HG03108 (cell line): ENCODE measurements around the gene RNF215.
"Not testable (repeated sequence)": the region's sequence is repeated elsewhere in the genome, so short reads cannot be mapped to it uniquely, and the experiment has no call there.

Experiments
- ATAC-seq: cut with Tn5 transposase; IDR thresholded peaks from one replicate; pipeline ENCODE4 v1.9.1; 2021; ENCODE audit warnings: moderate library complexity; ENCODE audit not compliant: unreplicated experiment

The RNF215 gene

DNA sequence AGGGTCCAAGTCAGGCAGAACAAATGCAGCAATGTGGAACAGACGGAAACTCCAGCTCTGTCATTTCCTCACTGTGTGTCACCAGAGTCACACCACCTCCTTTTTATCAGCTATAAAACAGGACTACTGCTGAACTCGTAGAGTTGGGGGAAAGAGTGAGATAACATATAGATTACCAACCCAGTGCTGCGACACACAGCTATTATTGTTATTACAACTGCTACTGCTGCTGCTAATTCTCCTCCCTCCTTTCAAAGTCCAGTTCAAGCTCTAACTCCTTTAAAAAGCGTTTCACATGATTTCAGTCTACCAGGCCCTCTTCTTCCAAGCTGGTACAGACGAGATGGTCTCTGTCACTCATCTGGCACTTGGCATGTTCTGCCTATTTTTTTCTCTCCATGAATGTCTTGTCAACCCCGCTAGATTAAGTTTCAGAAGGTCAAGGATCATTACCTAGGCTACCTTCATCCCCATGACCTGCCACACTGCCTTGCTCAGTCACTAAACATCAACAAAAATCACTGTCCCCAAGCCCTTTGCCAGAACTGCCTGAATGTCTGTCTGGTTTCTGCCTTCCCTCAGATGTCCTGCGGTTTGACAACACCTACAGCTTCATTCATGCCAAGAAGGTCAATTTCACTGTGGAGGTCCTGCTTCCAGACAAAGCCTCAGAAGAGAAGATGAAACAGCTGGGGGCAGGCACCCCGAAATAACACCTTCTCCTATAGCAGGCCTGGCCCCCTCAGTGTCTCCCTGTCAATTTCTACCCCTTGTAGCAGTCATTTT lies 34.7 kb upstream of the RNF215 start:
- no peak for ATAC-seq

DNA sequence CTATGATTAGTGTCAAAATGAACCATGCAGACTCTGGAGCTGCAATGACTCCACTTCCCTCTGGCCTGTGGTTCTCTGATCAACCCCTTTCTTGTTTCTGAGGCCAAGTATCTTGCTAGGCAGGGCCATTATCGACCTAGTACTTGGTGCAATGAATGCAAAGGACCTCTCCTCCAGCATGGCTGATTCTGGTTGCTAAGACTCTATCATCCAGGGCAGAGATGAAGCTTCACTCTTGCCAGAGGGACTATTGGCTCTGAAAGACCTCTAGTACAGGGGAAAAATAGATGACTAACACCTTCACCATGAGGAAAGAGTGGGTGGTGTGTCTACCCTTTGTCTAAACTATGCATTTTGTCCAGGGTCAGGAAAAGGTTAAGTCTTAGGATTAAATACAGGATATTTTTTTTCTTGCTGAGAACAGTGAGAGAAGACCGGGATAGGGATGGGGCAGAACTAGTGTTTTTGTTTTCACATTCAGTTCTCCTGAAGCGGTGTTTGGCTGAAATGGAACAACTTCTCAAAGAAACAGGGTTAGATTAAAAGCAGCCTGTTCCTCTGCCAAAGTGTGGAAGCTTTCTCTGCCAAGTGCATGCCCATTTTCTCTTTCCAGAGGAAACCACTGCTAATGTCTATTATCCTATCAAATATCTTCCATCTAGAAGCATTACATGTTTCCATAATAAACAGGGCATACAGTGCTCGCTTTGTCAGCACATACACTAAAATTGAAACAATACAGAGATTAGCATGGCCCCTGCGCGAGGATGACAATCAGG lies 33.3 kb upstream of the RNF215 start:
- ATAC-seq: no peak

DNA sequence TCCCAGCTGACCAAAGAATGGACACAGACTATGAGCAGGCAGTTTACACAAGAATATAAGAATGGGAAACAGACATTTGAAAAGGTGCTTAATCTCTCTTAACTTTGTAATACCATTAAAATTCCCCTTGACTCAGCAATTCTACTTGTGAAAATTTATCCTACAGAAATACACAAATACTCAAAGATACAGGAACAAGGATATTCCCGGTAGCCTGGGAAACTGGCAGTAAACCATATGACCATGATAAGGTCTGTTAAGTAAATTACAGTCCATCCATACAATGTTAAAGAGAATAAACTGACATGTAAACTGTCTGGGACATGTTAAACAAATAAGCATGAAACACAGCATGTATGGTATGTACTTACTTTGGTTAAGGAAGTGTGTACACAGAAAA lies 29.6 kb upstream of the RNF215 start:
- ATAC-seq: no peak

DNA sequence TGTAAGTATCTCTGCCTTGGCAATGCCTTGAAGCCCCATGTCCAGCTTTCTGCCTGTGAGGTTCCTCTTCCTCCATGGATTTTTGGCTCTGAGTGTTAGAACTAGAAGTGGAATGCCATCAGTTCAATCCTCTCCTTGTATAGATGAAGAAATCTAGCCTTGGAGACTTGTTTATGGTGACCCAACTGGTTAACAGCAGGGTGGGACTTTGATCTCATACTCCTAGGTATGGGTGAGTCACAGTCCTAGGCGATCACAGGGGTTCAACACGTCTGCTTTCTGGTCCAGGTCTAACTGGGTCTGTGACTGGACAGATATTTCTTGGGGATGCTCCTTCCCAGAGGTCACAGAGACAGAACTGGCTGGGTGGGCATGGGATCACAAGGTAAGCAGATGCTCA lies 29.2 kb upstream of the RNF215 start:
- no peak for ATAC-seq

DNA sequence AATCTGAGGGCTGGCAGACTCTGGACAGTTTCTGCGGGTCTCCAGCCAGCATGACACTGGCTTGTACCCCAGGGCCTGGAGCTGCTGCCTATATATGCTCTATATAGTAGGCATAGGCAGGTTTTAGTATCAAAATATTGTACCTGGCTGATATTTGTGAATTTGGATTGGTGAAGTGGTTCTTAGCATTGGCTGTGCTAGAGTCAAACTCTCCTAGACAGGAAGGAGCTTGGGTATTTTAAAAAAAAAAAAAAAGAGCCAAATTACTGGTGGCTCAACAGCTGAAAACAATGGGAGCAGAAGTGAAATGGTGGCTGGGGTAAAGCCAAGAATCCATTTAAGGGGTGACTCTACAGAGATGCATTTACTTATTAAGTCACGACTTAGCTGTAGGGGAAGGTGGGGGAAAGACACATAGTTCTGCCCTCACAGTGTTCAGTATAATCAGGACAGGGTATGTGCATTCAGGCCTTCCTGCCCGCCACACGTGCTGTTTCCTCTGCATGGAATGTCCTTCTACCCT lies 27.4 kb upstream of the RNF215 start:
- ATAC-seq: no peak

DNA sequence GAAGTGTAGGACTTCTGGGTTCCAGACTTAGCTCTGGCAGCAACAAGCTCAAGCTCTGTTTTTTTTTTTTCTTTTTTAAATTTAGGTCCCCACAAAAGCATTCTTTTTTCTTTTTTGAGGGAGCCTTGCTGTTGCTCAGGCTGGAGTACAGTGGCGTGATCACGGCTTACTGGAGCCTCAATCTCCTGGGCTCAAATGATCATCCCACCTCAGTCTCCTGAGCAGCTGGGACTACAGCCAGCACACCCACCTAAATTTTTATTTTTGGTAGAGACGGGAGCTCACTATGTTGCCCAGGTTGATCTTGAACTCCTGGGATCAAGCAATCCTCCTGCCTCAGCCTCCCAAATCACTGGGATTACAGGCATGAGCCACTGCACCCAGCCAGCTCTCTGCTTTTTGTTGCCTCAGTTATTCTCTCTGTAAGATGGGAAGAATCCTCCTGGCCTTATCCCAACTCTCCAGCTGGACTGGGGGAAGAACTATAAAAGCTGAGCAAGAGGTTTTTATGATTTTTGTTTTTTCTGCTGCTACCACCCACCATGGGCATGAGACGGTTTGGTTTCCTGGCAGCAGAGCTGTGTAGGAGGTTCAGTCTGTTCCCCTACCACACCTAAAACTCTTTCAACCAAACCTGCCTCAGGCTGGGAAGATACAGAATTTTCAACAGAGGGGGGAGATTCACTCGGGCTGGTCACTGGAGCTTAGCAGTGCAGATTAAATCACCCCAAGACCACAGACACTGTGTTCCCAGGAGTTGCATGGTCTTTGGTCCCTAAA lies 26.7 kb upstream of the RNF215 start:
- no peak for ATAC-seq

DNA sequence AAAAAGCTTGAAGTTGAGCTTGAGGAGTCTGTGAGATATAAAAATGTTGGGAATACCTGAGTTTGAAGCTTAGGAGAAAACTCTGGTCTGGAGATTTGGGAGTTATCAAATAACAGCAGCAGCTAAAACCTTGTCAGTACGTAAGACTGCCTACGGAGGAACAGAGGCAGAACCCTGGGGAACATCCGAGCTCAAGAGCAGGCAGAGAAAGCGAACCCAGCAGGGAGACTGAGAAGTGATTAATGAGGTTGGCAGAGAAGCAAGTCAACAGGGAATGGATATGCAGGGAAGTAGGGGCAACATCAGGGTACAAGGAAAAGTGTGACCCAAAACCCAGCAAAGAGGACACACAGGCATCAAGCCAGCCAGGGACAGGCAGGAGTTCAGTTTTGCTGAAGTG lies 25.8 kb upstream of the RNF215 start:
- no peak for ATAC-seq

DNA sequence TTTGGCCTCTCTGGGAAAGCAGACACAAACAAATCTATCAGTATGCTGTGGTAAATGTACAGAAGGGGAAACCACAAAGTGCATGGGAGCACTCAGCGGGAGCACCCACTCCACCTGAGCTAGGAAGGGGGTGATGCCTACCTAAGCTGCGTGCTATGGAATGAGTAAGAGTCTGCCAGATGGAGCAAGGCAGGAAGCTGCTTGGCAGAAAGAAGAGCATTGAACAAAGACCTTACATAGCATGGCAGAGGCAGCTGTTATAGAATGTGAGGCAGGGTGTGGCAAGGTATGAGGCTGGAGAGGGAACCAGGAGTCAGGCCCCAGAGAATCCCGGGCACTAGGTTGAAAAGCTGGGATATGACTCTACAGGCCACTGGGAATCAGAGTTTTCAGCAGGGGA lies 24.6 kb upstream of the RNF215 start:
- ATAC-seq: no peak

DNA sequence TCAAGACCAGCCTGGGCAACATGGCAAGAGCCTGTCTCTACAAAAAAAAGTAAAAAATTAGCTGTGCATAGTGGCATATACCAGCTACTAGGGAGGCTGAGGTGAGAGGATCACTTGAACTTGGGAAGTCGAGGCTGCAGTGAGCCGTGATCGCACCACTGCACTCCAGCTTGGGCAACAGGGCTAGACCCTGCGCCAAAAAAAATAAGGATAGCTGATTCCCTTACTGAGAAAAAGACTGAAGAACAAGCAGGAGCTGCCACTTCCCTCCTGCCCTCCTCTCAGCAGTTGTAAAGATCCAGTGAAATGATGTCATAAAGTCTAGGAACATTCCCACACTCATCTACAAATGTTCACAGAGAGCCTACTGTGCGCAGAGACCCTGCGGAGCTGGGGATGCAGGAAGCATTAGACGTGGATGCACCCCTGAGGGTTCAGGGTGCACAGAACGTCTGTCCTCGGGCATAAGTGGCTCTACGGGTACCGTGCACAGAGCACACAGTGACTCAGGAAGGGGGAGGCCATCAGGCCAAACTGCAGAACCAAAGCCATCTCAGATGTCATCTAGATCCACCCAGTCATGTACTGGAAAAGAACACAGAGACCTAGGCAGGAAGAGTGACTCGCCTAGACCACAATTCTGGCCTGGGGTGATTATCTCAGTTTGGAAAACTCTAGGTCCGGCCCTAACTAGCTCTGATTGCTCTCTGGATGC lies 21.3 kb upstream of the RNF215 start:
- ATAC-seq: no peak

DNA sequence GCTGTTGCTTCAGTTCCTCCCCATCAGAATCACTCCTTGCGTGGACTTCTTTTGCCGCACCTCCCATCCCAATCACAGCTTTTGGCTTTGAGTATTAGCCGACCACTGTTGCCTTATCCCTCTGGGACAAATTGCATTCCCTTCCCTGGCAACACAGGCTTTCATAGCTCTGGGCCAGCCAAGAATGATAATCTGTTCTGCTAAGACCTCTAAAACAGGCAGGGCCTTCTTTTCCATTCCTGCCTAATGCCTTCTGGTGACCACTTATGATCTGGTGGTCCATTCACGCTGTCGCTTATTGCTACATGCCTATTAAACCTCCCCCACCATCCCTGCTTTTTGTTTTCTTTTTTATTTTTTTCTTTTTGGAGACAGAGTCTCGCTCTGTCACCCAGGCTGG lies 19.2 kb upstream of the RNF215 start:
- no peak for ATAC-seq

DNA sequence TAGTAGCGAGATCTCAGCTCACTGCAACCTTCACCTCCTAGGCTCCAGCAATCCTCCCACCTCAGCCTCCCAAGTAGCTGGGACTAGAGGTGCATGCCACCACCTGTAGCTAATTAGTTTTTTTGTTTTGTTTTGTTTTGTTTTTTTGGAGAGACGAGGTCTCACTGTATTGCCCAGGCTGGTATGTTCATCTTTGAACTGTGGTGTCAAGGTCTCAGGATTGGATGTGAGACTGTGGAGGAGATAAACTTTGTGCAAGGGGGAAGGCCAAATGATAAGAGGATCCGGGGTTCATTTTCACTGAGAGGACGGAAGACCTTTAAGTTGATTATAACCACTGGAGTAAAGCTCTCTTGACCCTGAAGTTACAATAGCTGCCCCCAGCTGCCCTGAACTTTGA lies 18.5 kb upstream of the RNF215 start:
- ATAC-seq: no peak

DNA sequence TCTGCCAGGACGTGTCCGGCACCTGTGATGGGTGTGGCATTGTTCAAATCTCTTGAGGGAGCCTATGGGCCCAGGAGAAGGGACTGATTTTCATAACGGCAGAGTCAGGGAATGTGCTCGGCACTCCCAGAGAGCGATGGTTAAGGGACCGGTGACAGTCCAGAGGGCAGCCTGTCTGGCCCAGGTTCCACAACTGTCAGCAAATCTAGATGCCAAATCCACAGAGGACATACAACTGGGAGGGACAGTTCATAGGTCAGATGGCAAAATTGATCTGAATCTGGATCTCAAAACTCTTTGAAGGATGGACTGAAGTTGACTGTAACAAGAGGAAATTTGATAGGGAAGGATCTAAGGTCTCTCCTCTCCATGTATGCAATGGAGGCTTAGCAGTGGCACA lies 17.1 kb upstream of the RNF215 start:
- ATAC-seq: no peak

DNA sequence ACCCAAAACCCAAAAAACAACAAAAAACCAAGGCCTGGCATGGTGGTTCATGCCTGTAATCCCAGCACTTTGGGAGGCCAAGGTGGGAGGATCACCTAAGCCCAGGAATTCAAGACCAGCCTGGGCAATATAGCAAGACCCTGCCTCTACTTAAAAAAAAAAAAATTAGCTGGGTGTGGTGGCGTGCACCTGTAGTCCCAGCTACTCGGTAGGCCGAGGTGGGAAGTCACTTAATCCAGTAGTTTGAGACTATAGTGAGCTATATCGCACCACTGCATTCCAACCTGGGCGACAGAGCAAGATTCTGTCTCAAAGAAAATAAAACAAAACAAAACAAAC lies 15.5 kb upstream of the RNF215 start:
- ATAC-seq: not testable (repeated sequence)

DNA sequence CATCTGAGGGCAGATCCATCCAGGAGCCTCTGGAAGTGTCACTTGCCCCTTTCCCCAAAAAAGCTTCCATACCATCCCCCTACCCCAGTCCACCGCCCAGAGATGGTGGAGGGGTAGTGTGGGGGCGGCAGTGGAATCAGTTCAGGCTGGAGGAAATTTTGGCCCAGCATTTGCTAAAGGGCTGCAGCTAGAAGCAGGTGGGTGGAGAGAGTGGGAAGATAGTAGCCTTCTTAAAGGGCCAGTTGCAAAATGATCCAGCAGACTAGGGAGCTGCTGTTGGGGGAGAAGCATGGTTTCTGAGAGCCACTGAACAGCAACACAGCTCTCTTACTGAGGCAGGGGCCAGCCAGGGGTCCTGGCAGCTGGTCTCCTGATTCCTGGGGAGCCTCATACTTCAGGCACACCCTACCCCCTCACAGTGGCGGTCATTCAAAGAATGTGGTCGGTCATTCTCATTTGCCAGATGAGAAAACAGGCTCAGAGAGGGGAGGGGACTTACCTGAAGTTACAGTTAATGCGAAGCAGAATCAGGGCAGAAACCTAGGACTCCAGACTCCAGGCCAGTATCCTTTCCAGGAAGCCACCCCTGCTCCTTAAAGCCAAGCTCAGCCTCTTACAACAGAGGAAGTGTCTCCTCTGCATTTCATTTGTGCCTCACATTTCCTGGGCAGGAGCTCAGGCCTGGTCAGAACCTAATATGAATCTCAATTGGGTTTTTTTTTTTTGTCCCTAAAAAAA lies 15.0 kb upstream of the RNF215 start:
- no peak for ATAC-seq

DNA sequence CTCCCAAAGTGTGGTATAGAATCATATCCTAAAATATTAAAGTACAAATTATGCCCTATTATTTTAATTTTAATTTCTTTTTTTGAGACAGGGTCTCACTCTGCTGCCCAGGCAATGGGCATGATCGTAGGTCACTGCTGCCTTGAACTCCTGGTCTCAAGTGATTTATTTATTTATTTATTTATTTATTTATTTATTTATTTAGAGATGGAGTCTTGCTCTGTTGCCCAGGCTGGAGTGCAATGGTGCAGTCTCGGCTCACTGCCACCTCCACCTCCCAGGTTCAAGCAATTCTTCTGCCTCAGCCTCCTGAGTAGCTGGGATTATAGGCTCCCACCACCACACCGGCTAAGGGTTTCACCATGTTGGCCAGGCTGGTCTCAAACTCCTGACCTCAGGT lies 13.8 kb upstream of the RNF215 start:
- ATAC-seq: not testable (repeated sequence)

DNA sequence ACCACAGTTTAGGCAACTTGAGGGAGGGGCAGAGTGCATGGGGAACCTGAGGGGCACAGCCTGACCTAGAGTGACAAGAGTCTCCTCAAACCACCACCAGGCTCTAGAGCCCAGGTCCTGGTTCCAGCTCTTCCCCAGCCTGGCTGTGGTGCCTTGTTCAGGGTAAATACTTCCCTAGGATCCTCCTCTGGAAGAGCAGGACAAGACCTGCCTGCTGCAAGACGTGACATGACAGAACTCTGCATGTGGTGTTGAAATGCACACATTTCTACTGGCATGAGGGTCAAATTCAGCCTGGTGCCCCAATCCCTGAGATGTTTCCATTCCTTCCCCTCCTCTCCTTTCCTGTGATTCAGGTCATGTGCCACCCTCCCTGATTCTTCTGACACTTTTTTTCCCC lies 12.9 kb upstream of the RNF215 start:
- ATAC-seq: no peak

DNA sequence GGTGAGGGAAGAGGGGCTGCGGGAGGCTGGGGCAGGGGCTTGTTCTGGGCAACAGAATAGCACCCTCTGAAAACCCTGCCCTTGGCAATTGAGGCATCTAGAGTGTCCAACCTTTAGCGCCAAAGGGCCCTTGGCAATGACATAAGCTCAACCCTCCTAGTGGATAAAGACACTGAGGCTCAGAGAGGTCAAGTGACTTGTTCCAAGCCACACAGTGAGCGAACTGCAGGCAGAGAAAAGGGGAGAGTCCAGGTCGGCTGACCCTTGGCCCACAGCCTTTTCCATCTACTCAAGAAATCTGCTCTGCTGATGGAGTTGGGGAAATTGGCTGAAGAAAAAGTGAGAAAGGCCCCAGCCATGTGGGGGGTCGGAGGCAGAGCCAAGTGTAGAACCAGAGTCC lies 12.5 kb upstream of the RNF215 start:
- ATAC-seq: no peak

DNA sequence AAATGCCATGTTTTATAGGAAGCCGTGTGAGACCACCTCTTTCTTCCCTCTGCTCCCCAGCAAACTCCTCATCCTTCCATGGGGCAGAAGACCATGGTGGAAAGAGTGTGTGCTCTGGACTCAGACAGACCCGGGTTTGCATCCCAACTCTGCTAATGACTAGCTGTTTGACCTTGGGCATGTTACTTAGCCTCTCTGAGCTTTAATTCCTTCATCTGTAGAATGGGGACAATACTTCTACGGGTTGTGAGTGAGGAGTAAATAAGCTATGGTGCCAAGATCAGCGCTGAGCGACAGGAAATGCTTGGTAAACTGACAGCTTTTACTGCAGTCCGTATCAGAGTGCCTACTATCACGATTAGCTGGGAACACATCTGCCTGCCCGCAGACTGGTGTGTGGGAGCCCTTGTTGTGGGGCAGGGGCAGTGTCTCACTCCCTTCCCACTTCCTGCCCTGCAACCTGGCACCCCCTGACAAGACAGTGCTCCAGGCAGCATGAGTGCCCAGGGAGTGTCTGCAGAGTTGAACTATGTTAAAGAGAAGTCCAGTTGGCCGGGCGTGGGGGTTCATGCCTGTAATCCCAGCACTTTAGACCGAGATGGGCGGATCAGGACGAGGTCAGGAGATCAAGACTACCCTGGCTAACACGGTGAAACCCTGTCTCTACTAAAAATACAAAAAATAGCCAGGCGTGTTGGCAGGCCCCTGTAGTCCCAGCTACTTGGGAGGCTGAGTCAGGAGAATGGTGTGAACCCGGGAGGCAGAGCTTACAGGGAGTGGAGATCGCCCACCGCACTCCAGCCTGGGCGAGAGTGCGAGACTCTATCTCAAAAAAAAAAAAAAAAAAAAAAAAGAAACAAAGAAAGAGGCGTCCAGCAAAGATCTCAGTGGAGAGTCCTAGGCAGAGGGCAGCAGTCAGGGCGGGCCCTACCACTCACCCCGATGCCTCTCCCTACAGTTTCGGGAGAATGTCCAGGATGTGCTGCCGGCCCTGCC lies 11.8 kb upstream of the RNF215 start:
- ATAC-seq: no peak
